Measurements from ENCODE around the gene C10orf143.

C10orf143 gene

GRCh38 chr10:130061760-130062159 lies 48.9 kb downstream of the C10orf143 start:
- H3K9me3 ChIP-seq (ENCODE audit: insufficient read depth, low read length) = no peaks in the 10 kb centered on the region
- no peak overlapping the region for H3K27ac ChIP-seq (ENCODE audit: low read length)
- H3K36me3 ChIP-seq (replicated peaks; ENCODE audit: low read depth, low read length) = no peaks in the 10 kb centered on the region
- no peaks in the 10 kb centered on the region for H4K20me1 ChIP-seq (ENCODE audit: insufficient read depth, low read length)
- H3K4me1 ChIP-seq (ENCODE audit: low read length) = no peaks in the 10 kb centered on the region
- no peak for TF ChIP-seq EZH2phosphoT487 (IDR thresholded peaks at IDR 0.05; ENCODE audit: low read depth)
- TF ChIP-seq, protein P1, sequence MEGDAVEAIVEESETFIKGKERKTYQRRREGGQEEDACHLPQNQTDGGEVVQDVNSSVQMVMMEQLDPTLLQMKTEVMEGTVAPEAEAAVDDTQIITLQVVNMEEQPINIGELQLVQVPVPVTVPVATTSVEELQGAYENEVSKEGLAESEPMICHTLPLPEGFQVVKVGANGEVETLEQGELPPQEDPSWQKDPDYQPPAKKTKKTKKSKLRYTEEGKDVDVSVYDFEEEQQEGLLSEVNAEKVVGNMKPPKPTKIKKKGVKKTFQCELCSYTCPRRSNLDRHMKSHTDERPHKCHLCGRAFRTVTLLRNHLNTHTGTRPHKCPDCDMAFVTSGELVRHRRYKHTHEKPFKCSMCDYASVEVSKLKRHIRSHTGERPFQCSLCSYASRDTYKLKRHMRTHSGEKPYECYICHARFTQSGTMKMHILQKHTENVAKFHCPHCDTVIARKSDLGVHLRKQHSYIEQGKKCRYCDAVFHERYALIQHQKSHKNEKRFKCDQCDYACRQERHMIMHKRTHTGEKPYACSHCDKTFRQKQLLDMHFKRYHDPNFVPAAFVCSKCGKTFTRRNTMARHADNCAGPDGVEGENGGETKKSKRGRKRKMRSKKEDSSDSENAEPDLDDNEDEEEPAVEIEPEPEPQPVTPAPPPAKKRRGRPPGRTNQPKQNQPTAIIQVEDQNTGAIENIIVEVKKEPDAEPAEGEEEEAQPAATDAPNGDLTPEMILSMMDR (IDR thresholded peaks at IDR 0.05; ENCODE audit: low read depth, low read length) = no peak
- no peaks in the 10 kb centered on the region for H3K27me3 ChIP-seq (ENCODE audit: low read depth, low read length)
- H3K79me2 ChIP-seq (ENCODE audit: low read length) = no peaks in the 10 kb centered on the region
- no peak overlapping the region for H3K9ac ChIP-seq (ENCODE audit: low read length)
- H3K4me3 ChIP-seq (ENCODE audit: low read length) = no peak overlapping the region
- no peak overlapping the region for H3K4me2 ChIP-seq (ENCODE audit: low read length)
- H2AFZ ChIP-seq (ENCODE audit: low read depth, low read length) = no peak overlapping the region

DNA sequence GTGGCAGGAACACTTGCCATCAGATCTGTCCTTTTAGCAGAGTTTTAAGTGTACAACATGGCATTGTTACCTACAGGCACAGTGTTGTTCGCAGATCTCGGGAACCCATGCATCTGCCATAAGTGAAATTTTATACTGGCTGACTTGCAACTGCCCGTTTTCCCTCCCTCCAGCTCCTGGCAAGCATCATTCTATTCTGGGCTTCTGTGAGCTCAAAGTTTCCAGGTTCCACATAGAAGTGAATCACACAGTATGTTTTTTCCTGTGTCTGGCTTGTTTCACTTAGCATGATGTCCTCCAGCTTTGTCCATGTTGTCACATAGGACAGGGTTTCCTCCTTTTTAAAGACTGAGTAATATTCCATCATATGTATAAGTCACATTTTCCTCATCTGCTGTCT lies 56.6 kb downstream of the C10orf143 start:
- TF ChIP-seq, protein P1 (IDR thresholded peaks at IDR 0.05; ENCODE audit: low read depth, low read length) = no peak
- no peak for TF ChIP-seq EZH2phosphoT487 (IDR thresholded peaks at IDR 0.05; ENCODE audit: low read depth)
- Histone ChIP-seq H3K9ac (ENCODE audit: low read length) (no peak overlapping the region), H3K27ac (ENCODE audit: low read length) (no peak overlapping the region), H3K27me3 (ENCODE audit: low read depth, low read length) (no peaks in the 10 kb centered on the region), H3K4me1 (ENCODE audit: low read length) (no peaks in the 10 kb centered on the region), H3K9me3 (ENCODE audit: insufficient read depth, low read length) (no peaks in the 10 kb centered on the region), H3K4me2 (ENCODE audit: low read length) (no peak overlapping the region), H3K4me3 (ENCODE audit: low read length) (no peak overlapping the region), H4K20me1 (ENCODE audit: insufficient read depth, low read length) (no peaks in the 10 kb centered on the region), H2AFZ (ENCODE audit: low read depth, low read length) (no peak overlapping the region), H3K79me2 (ENCODE audit: low read length) (no peaks in the 10 kb centered on the region), H3K36me3 (replicated peaks; ENCODE audit: low read depth, low read length) (no peaks in the 10 kb centered on the region)

DNA sequence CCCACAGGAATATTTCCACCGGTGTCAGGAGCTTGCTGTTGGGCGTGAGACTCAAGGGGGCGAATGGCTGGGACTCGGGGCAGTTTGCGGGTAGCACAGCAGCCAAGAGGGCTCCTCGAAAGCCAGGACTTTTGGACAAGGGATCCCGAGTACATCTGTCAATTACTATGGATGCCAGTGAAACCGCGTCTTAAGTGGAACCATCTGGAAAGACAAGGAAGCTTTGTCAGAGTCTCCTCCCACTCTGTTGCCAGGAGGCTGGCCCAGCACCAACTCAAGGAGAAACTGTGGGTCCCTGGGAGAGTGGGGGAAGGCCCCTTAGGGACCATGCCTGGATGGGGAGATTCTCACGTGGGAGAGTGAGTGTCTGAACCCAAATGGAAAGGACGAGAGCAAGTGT lies 57.1 kb downstream of the C10orf143 start:
- Histone ChIP-seq H3K4me1 (ENCODE audit: low read length) (no peaks in the 10 kb centered on the region), H3K79me2 (ENCODE audit: low read length) (no peaks in the 10 kb centered on the region), H3K36me3 (replicated peaks; ENCODE audit: low read depth, low read length) (no peaks in the 10 kb centered on the region), H3K4me3 (ENCODE audit: low read length) (no peak overlapping the region), H4K20me1 (ENCODE audit: insufficient read depth, low read length) (no peaks in the 10 kb centered on the region), H3K4me2 (ENCODE audit: low read length) (no peak overlapping the region), H3K9ac (ENCODE audit: low read length) (no peak overlapping the region), H3K9me3 (ENCODE audit: insufficient read depth, low read length) (no peaks in the 10 kb centered on the region), H3K27me3 (ENCODE audit: low read depth, low read length) (no peaks in the 10 kb centered on the region), H2AFZ (ENCODE audit: low read depth, low read length) (no peak overlapping the region), H3K27ac (ENCODE audit: low read length) (no peak overlapping the region)
- TF ChIP-seq, protein P1 (IDR thresholded peaks at IDR 0.05; ENCODE audit: low read depth, low read length) = no peak
- TF ChIP-seq EZH2phosphoT487 (IDR thresholded peaks at IDR 0.05; ENCODE audit: low read depth) = no peak

GRCh38 chr10:130052193-130052592 lies 58.4 kb downstream of the C10orf143 start:
- H2AFZ ChIP-seq (ENCODE audit: low read depth, low read length) = no peak overlapping the region
- no peaks in the 10 kb centered on the region for H3K9me3 ChIP-seq (ENCODE audit: insufficient read depth, low read length)
- H3K4me2 ChIP-seq (ENCODE audit: low read length) = no peak overlapping the region
- no peaks in the 10 kb centered on the region for H3K79me2 ChIP-seq (ENCODE audit: low read length)
- no peaks in the 10 kb centered on the region for H4K20me1 ChIP-seq (ENCODE audit: insufficient read depth, low read length)
- no peaks in the 10 kb centered on the region for H3K27me3 ChIP-seq (ENCODE audit: low read depth, low read length)
- H3K36me3 ChIP-seq (replicated peaks; ENCODE audit: low read depth, low read length) = no peaks in the 10 kb centered on the region
- H3K4me3 ChIP-seq (ENCODE audit: low read length) = no peak overlapping the region
- no peak for TF ChIP-seq EZH2phosphoT487 (IDR thresholded peaks at IDR 0.05; ENCODE audit: low read depth)
- TF ChIP-seq, protein P1 (IDR thresholded peaks at IDR 0.05; ENCODE audit: low read depth, low read length) = no peak
- no peak overlapping the region for H3K27ac ChIP-seq (ENCODE audit: low read length)
- no peaks in the 10 kb centered on the region for H3K4me1 ChIP-seq (ENCODE audit: low read length)
- H3K9ac ChIP-seq (ENCODE audit: low read length) = no peak overlapping the region
